IMR-90 (cell line): Measurements from ENCODE around the gene SHOX. TPM values are rescaled to one million over a fixed set of nuclear protein-coding genes. Genes with fewer than 3 reads are reported as not detected.

Source experiments
- ATAC-seq: fragments of 200-7000 bp; cut with Tn5 transposase; 2 replicates; pipeline ENCODE4 v1.9.1; 2020; ENCODE audit warnings: low read depth, mild to moderate bottlenecking, moderate library complexity
- BruUV-seq: library from RNA; stranded (reverse); fragments of 400-500 nt; replicated peaks from 2 replicates; lab custom pipeline; 2021; lab: Mats Ljungman, UMichigan
- CTCF ChIA-PET: fragments of 300-600 bp; formaldehyde crosslinking; extraction: SDS; loops from one replicate; lab custom pipeline; 2021; ENCODE audit warnings: antibody characterized with exemption; lab: Yijun Ruan, JAX
- POLR2A ChIA-PET: fragments of 300-600 bp; sonication (Branson Sonifier 250); formaldehyde crosslinking; loops from one replicate; lab custom pipeline; 2022; ENCODE audit warnings: antibody characterized with exemption; ENCODE audit not compliant: unreplicated experiment; lab: Charles Lee
- DNase-seq: peaks from one replicate; pipeline ENCODE4 v3.0.0; 2013
- H2AFZ ChIP-seq: replicated peaks from 2 replicates; pipeline ENCODE3; 2013; ENCODE audit warnings: low read length, mild to moderate bottlenecking; ENCODE audit not compliant: poor library complexity
- H2AK5ac ChIP-seq: 2 replicates; pipeline ENCODE4 v1.6.1; 2013; ENCODE audit warnings: low read depth, low read length, inconsistent platforms
- H2AK9ac ChIP-seq: replicated peaks from 2 replicates; pipeline ENCODE3; 2013; ENCODE audit warnings: mild to moderate bottlenecking, low read depth, low read length, moderate library complexity; ENCODE audit not compliant: poor library complexity
- H2BK120ac ChIP-seq: 2 replicates; pipeline ENCODE4 v1.6.1; 2013; ENCODE audit warnings: low read depth, low read length, inconsistent platforms
- H2BK15ac ChIP-seq: 3 replicates; pipeline ENCODE4 v1.6.1; 2013; ENCODE audit warnings: low read depth, low read length, inconsistent platforms
- H2BK20ac ChIP-seq: 2 replicates; pipeline ENCODE4 v1.6.1; 2013; ENCODE audit warnings: low read depth, mild to moderate bottlenecking, inconsistent platforms, low read length, moderate library complexity
- H2BK5ac ChIP-seq: 2 replicates; pipeline ENCODE4 v1.6.1; 2013; ENCODE audit warnings: mild to moderate bottlenecking, low read depth, low read length, inconsistent platforms; ENCODE audit not compliant: poor library complexity, severe bottlenecking
- H3K14ac ChIP-seq: replicated peaks from 2 replicates; pipeline ENCODE4 v1.6.1; 2013; ENCODE audit warnings: low read depth, low read length, inconsistent platforms
- H3K18ac ChIP-seq: 2 replicates; pipeline ENCODE4 v1.6.1; 2013; ENCODE audit warnings: low read depth, low read length, control low read depth
- H3K23ac ChIP-seq: 2 replicates; pipeline ENCODE4 v1.6.1; 2013; ENCODE audit warnings: low read depth, low read length, inconsistent platforms
- H3K27ac ChIP-seq: 2 replicates; pipeline ENCODE4 v1.5.1; 2013; ENCODE audit warnings: mild to moderate bottlenecking, control low read depth, low read length; ENCODE audit not compliant: insufficient read depth
- H3K27me3 ChIP-seq: 2 replicates; pipeline ENCODE4 v1.6.1; 2013; ENCODE audit warnings: low read length; ENCODE audit not compliant: control insufficient read depth, insufficient read depth
- H3K36me3 ChIP-seq: 2 replicates; pipeline ENCODE4 v1.6.1; 2013; ENCODE audit warnings: low read length, mixed read lengths; ENCODE audit not compliant: control insufficient read depth, insufficient read depth
- H3K4ac ChIP-seq: 2 replicates; pipeline ENCODE4 v1.6.1; 2013; ENCODE audit warnings: low read depth, low read length, inconsistent platforms
- H3K4me1 ChIP-seq: 2 replicates; pipeline ENCODE4 v1.6.1; 2013; ENCODE audit warnings: low read length, mixed read lengths; ENCODE audit not compliant: control insufficient read depth, insufficient read depth
- H3K4me2 ChIP-seq: 2 replicates; pipeline ENCODE4 v1.6.1; 2013; ENCODE audit warnings: low read depth, mild to moderate bottlenecking, control low read depth, low read length, moderate library complexity
- H3K4me3 ChIP-seq: 2 replicates; pipeline ENCODE4 v1.5.1; 2013; ENCODE audit warnings: low read depth, mild to moderate bottlenecking, control low read depth, low read length, moderate library complexity; ENCODE audit not compliant: insufficient read depth
- H3K56ac ChIP-seq: 2 replicates; pipeline ENCODE4 v1.6.1; 2013; ENCODE audit warnings: low read length, inconsistent platforms; ENCODE audit not compliant: insufficient read depth; ENCODE audit errors: extremely low read depth
- H3K79me1 ChIP-seq, 2 experiments: 2 replicates each; pipeline ENCODE4 v1.6.1; 2013; ENCODE audit warnings: low read length in 2 of 2, inconsistent platforms in 1 of 2, low read depth in 1 of 2
- H3K9ac ChIP-seq: 2 replicates; pipeline ENCODE4 v1.6.1; 2013; ENCODE audit warnings: low read depth, low read length, control low read depth
- H3K9me1 ChIP-seq: 2 replicates; pipeline ENCODE4 v1.6.1; 2013; ENCODE audit warnings: low read length, inconsistent platforms; ENCODE audit not compliant: insufficient read depth
- H3K9me3 ChIP-seq: 2 replicates; pipeline ENCODE4 v1.6.1; 2013; ENCODE audit warnings: low read length; ENCODE audit not compliant: control insufficient read depth, insufficient read depth
- H4K20me1 ChIP-seq: 2 replicates; pipeline ENCODE4 v1.6.1; 2013; ENCODE audit warnings: low read length, inconsistent platforms; ENCODE audit not compliant: insufficient read depth
- H4K5ac ChIP-seq: 2 replicates; pipeline ENCODE4 v1.6.1; 2013; ENCODE audit warnings: mild to moderate bottlenecking, low read depth, low read length, control low read depth
- H4K8ac ChIP-seq, 2 experiments: 2 replicates each; pipeline ENCODE4 v1.6.1; 2013; ENCODE audit warnings: low read depth in 2 of 2, low read length in 2 of 2, control low read depth in 1 of 2, inconsistent platforms in 1 of 2
- H4K91ac ChIP-seq: 2 replicates; pipeline ENCODE4 v1.6.1; 2013; ENCODE audit warnings: low read depth, low read length, inconsistent platforms; ENCODE audit not compliant: insufficient read depth
- BHLHE40 ChIP-seq: fragments of 150-350 bp; IDR thresholded peaks from 2 replicates; pipeline ENCODE4 v1.6.1; 2016; ENCODE audit warnings: mild to moderate bottlenecking, low read depth, low read length
- CEBPB ChIP-seq: IDR thresholded peaks from 2 replicates; pipeline ENCODE4 v1.6.1; 2012; ENCODE audit warnings: low read depth, low read length, improper control_type of control experiment
- CHD1 ChIP-seq: IDR thresholded peaks from 2 replicates; pipeline ENCODE4 v1.6.1; 2012; ENCODE audit warnings: low read depth, low read length, improper control_type of control experiment
- CTCF ChIP-seq: conservative IDR thresholded peaks from 2 replicates; pipeline ENCODE4 v1.5.1; 2012; ENCODE audit warnings: mild to moderate bottlenecking, low read depth, low read length, improper control_type of control experiment
- ELK1 ChIP-seq: fragments of 150-350 bp; IDR thresholded peaks from 2 replicates; pipeline ENCODE4 v1.6.1; 2016; ENCODE audit warnings: low read depth, mild to moderate bottlenecking, low read length, moderate library complexity, borderline replicate concordance
- FOS ChIP-seq: fragments of 150-350 bp; IDR thresholded peaks from 2 replicates; pipeline ENCODE4 v1.6.1; 2016; ENCODE audit warnings: low read depth, low read length
- MAFK ChIP-seq: IDR thresholded peaks from 2 replicates; pipeline ENCODE4 v1.6.1; 2012; ENCODE audit warnings: low read depth, low read length, improper control_type of control experiment
- MAZ ChIP-seq: IDR thresholded peaks from 2 replicates; pipeline ENCODE4 v1.6.1; 2012; ENCODE audit warnings: low read depth, mild to moderate bottlenecking, low read length, improper control_type of control experiment, moderate library complexity, borderline replicate concordance
- MXI1 ChIP-seq: IDR thresholded peaks from 2 replicates; pipeline ENCODE4 v1.6.1; 2012; ENCODE audit warnings: low read depth, mild to moderate bottlenecking, low read length, moderate library complexity, borderline replicate concordance
- NFE2L2 ChIP-seq: fragments of 150-350 bp; IDR thresholded peaks from 2 replicates; pipeline ENCODE4 v1.6.1; 2016; ENCODE audit warnings: low read depth, mild to moderate bottlenecking, low read length
- POLR2A ChIP-seq: IDR thresholded peaks from 2 replicates; pipeline ENCODE4 v1.6.1; 2012; ENCODE audit warnings: mild to moderate bottlenecking, low read depth, low read length
- RAD21 ChIP-seq: IDR thresholded peaks from 2 replicates; pipeline ENCODE4 v1.6.1; 2012; ENCODE audit warnings: low read length, improper control_type of control experiment
- RCOR1 ChIP-seq: IDR thresholded peaks from 2 replicates; pipeline ENCODE4 v1.6.1; 2012; ENCODE audit warnings: mild to moderate bottlenecking, low read length, improper control_type of control experiment; ENCODE audit not compliant: insufficient replicate concordance
- RFX5 ChIP-seq: IDR thresholded peaks from 2 replicates; pipeline ENCODE4 v1.8.0; 2012; ENCODE audit warnings: low read depth, mild to moderate bottlenecking, low read length, moderate library complexity
- SMC3 ChIP-seq: fragments of 150-350 bp; IDR thresholded peaks from 2 replicates; pipeline ENCODE4 v1.6.1; 2016; ENCODE audit warnings: low read depth, mild to moderate bottlenecking, antibody characterized with exemption, low read length, moderate library complexity
- USF2 ChIP-seq: fragments of 150-350 bp; IDR thresholded peaks from 2 replicates; pipeline ENCODE4 v1.6.1; 2017; ENCODE audit warnings: mild to moderate bottlenecking, antibody characterized with exemption, low read length, low read depth
- WGBS, 2 experiments: methylation state at CpG; one replicate each; pipeline versions ENCODE4 v1.1.5 to v1.1.7; 2013; ENCODE audit warnings: missing lambda C conversion rate in 2 of 2; ENCODE audit not compliant: insufficient read length in 1 of 2; ENCODE audit errors: extremely low coverage in 2 of 2; 5-methylcytosine and 5-hydroxymethylcytosine counted together
- dilution Hi-C: fragments of 300-500 bp; cut with HindIII; formaldehyde crosslinking; loops from one replicate; pipeline ENCODE4 v1.14.3; 2018; ENCODE audit warnings: low sequenced_read_pairs; ENCODE audit not compliant: unreplicated experiment
- in situ Hi-C: fragments of 300-500 bp; cut with MboI; formaldehyde crosslinking; loops from 3 replicates; pipeline ENCODE4 v1.14.3; 2019; ENCODE audit warnings: low sequenced_read_pairs, inconsistent platforms, mixed read lengths
- intact Hi-C: fragments of 100-400 bp; cut with micrococcal nuclease; formaldehyde crosslinking; loops from 2 replicates; pipeline ENCODE4 v1.10.0; 2022
- polyA plus RNA-seq, 3 experiments: library from polyadenylated mRNA; depleted of rRNA; stranded (reverse); fragments of >200 nt; gene quantifications; 2 replicates each; pipeline ENCODE4 v1.2.3, GENCODE V29; 2012; ENCODE audit warnings: low replicate concordance in 1 of 3
- total RNA-seq: library from RNA; depleted of rRNA; stranded (reverse); fragments of >200 nt; gene quantifications from 2 replicates; pipeline ENCODE4 v1.2.3, GENCODE V29; 2012

Gene SHOX
- total and polyA plus RNA-seq, 2 of the 4 experiments (the other 2 are of a cell fraction) = not detected

- Histone ChIP-seq H3K4ac (no peak overlapping the region), H3K4me2 (no peak overlapping the region), H3K18ac (no peak overlapping the region), H3K79me1 (no peaks in the 10 kb centered on the region), H4K8ac (no peak overlapping the region), H3K4me3 (no peak overlapping the region), H3K27me3 (no peaks in the 10 kb centered on the region), H2AK9ac (no peak overlapping the region), H2BK120ac (no peak overlapping the region), H4K20me1 (no peaks in the 10 kb centered on the region), H3K9me3 (peaks cover 14% of the 10 kb centered on the region), H3K14ac (no peak overlapping the region), H4K91ac (no peak overlapping the region), H2BK20ac (no peak overlapping the region), H3K4me1 (no peaks in the 10 kb centered on the region), H2BK15ac (no peak overlapping the region), H2AFZ (no peak overlapping the region), H4K5ac (no peak overlapping the region), H3K9me1 (no peaks in the 10 kb centered on the region), H2BK5ac (no peak overlapping the region), H3K56ac (no peak overlapping the region), H3K23ac (no peak overlapping the region), H3K36me3 (no peaks in the 10 kb centered on the region), H3K9ac (no peak overlapping the region), H2AK5ac (no peak overlapping the region), H3K27ac (no peak overlapping the region)
- POLR2A ChIA-PET = no interaction called here
- no peak for TF ChIP-seq ELK1
- TF ChIP-seq CHD1 = no peak
- no peak for TF ChIP-seq POLR2A
- TF ChIP-seq MAZ = no peak
- TF ChIP-seq RAD21 = no peak
- no peak for TF ChIP-seq FOS
- TF ChIP-seq BHLHE40 = no peak
- TF ChIP-seq SMC3 = no peak
- TF ChIP-seq USF2 = no peak
- TF ChIP-seq MAFK = no peak
- no peak for TF ChIP-seq CTCF
- TF ChIP-seq NFE2L2 = no peak
- TF ChIP-seq CEBPB = no peak
- no peak for TF ChIP-seq RFX5
- no peak for TF ChIP-seq RCOR1
- no peak for TF ChIP-seq MXI1
- 91% methylated on average over 8 of the region's 18 CpGs; no CpG with 5 or more reads in 1 of the 2 experiments for WGBS, 2 experiments
- ATAC-seq (no peak), DNase-seq (no peak)
- intact Hi-C loops (no loop called here), dilution Hi-C loops (no loop called here), in situ Hi-C loops (no loop called here)
- no TSS peak for BruUV-seq
- CTCF ChIA-PET = no interaction called here
Observed at GRCh38 chrX:663841-664240, 33.2 kb downstream of the SHOX start.
